Hepatocyte (in vitro differentiated cells): ENCODE data around the gene ANKEF1. TPM values are rescaled to one million over a fixed set of nuclear protein-coding genes. Genes with fewer than 3 reads are reported as not detected.

Experiments
- DNase-seq: peaks from one replicate; pipeline ENCODE4 v3.0.0-alpha.2; 2016; ENCODE audit warnings: low spot score
- H2AFZ ChIP-seq: fragments of 200-600 bp; sonication (generic); 2 replicates; pipeline ENCODE4 v1.6.0; 2016; ENCODE audit warnings: antibody characterized with exemption, mild to moderate bottlenecking
- H3K27ac ChIP-seq: fragments of 200-600 bp; sonication (generic); 2 replicates; pipeline ENCODE4 v1.5.1; 2016; ENCODE audit warnings: mild to moderate bottlenecking
- H3K27me3 ChIP-seq: fragments of 200-600 bp; sonication (generic); 2 replicates; pipeline ENCODE4 v1.6.1; 2016
- H3K36me3 ChIP-seq: fragments of 200-600 bp; sonication (generic); replicated peaks from 2 replicates; pipeline ENCODE4 v1.5.1; 2016; ENCODE audit warnings: low read depth; ENCODE audit not compliant: insufficient read depth
- H3K4me1 ChIP-seq: fragments of 200-600 bp; sonication (generic); 2 replicates; pipeline ENCODE4 v1.5.1; 2016; ENCODE audit warnings: mild to moderate bottlenecking, moderate library complexity; ENCODE audit not compliant: insufficient read depth
- H3K4me2 ChIP-seq: fragments of 200-600 bp; sonication (generic); 2 replicates; pipeline ENCODE4 v1.6.0; 2016
- H3K4me3 ChIP-seq: fragments of 200-600 bp; sonication (generic); 2 replicates; pipeline ENCODE4 v1.5.1; 2016; ENCODE audit warnings: mild to moderate bottlenecking
- H3K79me2 ChIP-seq: fragments of 200-600 bp; sonication (generic); 2 replicates; pipeline ENCODE4 v1.6.0; 2017; ENCODE audit warnings: mild to moderate bottlenecking
- H3K9me2 ChIP-seq: fragments of 200-600 bp; sonication (generic); replicated peaks from 2 replicates; pipeline ENCODE4 v1.6.0; 2017; ENCODE audit warnings: mild to moderate bottlenecking; ENCODE audit not compliant: insufficient read depth
- H3K9me3 ChIP-seq: fragments of 200-600 bp; sonication (generic); 2 replicates; pipeline ENCODE4 v1.5.1; 2016; ENCODE audit warnings: low read depth, mild to moderate bottlenecking
- H4K20me1 ChIP-seq: fragments of 200-600 bp; sonication (generic); 2 replicates; pipeline ENCODE4 v1.6.0; 2016; ENCODE audit warnings: mild to moderate bottlenecking; ENCODE audit not compliant: insufficient read depth, poor library complexity, severe bottlenecking
- EZH2 ChIP-seq: fragments of 200-600 bp; sonication (generic); IDR thresholded peaks from 2 replicates; pipeline ENCODE4 v1.6.1; 2016; ENCODE audit warnings: antibody characterized with exemption, mild to moderate bottlenecking, borderline replicate concordance
- EZH2phosphoT487 ChIP-seq: fragments of 200-600 bp; sonication (generic); IDR thresholded peaks from one replicate; pipeline ENCODE4 v1.6.1; 2018; ENCODE audit warnings: antibody characterized with exemption, mild to moderate bottlenecking, low read depth, moderate library complexity; ENCODE audit not compliant: unreplicated experiment, severe bottlenecking
- WGBS: methylation state at CpG from one replicate; pipeline ENCODE4 v1.1.6; 2016; ENCODE audit warnings: low lambda C conversion rate; ENCODE audit errors: missing lambda C conversion rate; 5-methylcytosine and 5-hydroxymethylcytosine counted together
- polyA plus RNA-seq: library from polyadenylated mRNA; unstranded; fragments of >200 nt; fragmentation: Nextera tagmentation; extraction: Ambion mirVana; gene quantifications from 2 replicates; pipeline ENCODE4 v1.2.1, GENCODE V29; 2016
- total RNA-seq: library from RNA; depleted of rRNA; stranded (reverse); fragments of >200 nt; gene quantifications from 2 replicates; pipeline ENCODE4 v1.2.3, GENCODE V29; 2014
- TF ChIP-seq, protein P1 (sequence below): fragments of 200-600 bp; sonication (generic); IDR thresholded peaks from 2 replicates; pipeline ENCODE4 v1.5.1; 2016; ENCODE audit warnings: antibody characterized with exemption, mild to moderate bottlenecking; ENCODE audit not compliant: poor library complexity

ANKEF1 gene
- total and polyA plus RNA-seq, 2 experiments from 2014 or later = 1.2 to 4.7 TPM

DNA sequence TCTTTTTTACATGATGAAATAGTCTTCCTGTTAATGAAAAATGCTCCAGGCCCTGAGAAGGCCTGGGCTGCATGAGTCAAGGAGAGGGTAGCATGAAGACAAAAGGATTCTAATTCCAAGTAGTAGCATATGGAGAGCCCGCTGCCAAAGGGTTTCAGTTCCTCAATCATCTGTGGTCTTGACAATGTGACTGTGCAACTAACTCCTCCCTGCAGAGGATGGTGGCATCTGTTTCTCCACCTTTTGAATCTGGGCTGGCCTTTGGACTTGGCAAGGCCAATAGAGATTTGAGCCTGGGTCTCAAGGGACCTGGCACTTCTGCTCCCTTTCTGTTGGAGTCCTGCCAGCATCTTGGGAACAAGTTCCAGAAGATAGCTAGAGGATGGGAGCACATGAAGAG, 35.1 kb upstream of the ANKEF1 start:
- Histone ChIP-seq H3K9me3 (no peaks in the 10 kb centered on the region), H2AFZ (no peak overlapping the region), H3K36me3 (no peaks in the 10 kb centered on the region), H3K79me2 (no peaks in the 10 kb centered on the region), H4K20me1 (no peaks in the 10 kb centered on the region), H3K4me2 (no peak overlapping the region), H3K27ac (no peak overlapping the region), H3K4me3 (no peak overlapping the region), H3K4me1 (peaks cover 7% of the 10 kb centered on the region), H3K9me2 (no peaks in the 10 kb centered on the region), H3K27me3 (no peaks in the 10 kb centered on the region)
- WGBS = 100% methylated on average over 1 of the region's 1 CpG
- DNase-seq = no peak
- TF ChIP-seq EZH2 = no peak
- TF ChIP-seq, protein P1, sequence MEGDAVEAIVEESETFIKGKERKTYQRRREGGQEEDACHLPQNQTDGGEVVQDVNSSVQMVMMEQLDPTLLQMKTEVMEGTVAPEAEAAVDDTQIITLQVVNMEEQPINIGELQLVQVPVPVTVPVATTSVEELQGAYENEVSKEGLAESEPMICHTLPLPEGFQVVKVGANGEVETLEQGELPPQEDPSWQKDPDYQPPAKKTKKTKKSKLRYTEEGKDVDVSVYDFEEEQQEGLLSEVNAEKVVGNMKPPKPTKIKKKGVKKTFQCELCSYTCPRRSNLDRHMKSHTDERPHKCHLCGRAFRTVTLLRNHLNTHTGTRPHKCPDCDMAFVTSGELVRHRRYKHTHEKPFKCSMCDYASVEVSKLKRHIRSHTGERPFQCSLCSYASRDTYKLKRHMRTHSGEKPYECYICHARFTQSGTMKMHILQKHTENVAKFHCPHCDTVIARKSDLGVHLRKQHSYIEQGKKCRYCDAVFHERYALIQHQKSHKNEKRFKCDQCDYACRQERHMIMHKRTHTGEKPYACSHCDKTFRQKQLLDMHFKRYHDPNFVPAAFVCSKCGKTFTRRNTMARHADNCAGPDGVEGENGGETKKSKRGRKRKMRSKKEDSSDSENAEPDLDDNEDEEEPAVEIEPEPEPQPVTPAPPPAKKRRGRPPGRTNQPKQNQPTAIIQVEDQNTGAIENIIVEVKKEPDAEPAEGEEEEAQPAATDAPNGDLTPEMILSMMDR = no peak
- no peak for TF ChIP-seq EZH2phosphoT487

DNA sequence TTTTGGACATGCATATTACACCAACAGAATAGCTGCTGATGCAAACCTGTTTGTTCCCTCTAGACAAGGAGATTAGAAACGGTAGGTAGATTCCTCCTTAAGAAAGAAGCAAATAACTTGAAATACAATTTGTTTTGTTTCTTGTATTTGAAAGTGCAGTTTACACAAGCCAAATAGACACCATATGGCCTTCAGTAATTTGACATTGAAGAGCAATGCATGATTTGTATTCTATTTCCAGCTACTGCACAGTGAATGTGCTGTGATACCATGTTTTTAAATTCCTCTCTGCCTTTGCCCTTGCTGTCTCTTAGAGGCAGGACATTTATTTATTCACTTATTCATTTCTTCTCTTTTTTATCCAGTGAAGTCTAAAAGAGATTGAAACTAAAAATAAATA, 31.9 kb upstream of the ANKEF1 start:
- Histone ChIP-seq H3K4me1 (peaks cover 13% of the 10 kb centered on the region), H3K9me2 (no peaks in the 10 kb centered on the region), H3K36me3 (no peaks in the 10 kb centered on the region), H3K27me3 (no peaks in the 10 kb centered on the region), H4K20me1 (no peaks in the 10 kb centered on the region), H3K4me2 (peak overlapping the region; percentile 61), H3K27ac (peak overlapping the region; percentile 9), H3K79me2 (no peaks in the 10 kb centered on the region), H2AFZ (no peak overlapping the region), H3K4me3 (no peak overlapping the region), H3K9me3 (no peaks in the 10 kb centered on the region)
- no peak for TF ChIP-seq EZH2
- TF ChIP-seq, protein P1 = no peak
- no peak for TF ChIP-seq EZH2phosphoT487
- 44% methylated on average over 1 of the region's 1 CpG for WGBS
- DNase-seq = no peak

DNA sequence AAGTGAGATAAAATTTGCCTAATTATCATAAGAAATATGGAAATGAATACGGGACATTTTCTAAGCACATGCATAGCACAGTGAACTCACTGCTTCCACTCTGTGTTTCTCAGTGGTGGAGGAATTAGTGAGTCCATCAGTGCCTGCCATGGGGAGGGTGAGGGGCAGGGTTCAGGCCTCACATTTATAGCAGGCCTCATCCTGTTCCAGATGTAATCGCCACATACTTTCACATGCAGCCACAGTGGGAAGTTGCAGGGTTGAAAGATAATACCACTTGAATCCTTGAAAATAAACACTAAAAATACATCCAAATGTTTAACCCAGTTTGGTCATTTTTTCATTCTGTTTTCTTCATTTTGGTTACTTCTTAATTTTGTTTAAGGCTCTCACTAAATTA, 29.9 kb upstream of the ANKEF1 start:
- H3K27ac ChIP-seq = no peak overlapping the region
- no peaks in the 10 kb centered on the region for H3K9me2 ChIP-seq
- H3K27me3 ChIP-seq = no peaks in the 10 kb centered on the region
- 63% methylated on average over 2 of the region's 2 CpGs for WGBS
- peaks cover 13% of the 10 kb centered on the region for H3K4me1 ChIP-seq
- no peaks in the 10 kb centered on the region for H3K36me3 ChIP-seq
- no peak overlapping the region for H3K4me3 ChIP-seq
- H2AFZ ChIP-seq = no peak overlapping the region
- TF ChIP-seq, protein P1 = no peak
- TF ChIP-seq EZH2phosphoT487 = no peak
- TF ChIP-seq EZH2 = no peak
- H3K4me2 ChIP-seq = no peak overlapping the region
- no peak for DNase-seq
- H3K9me3 ChIP-seq = no peaks in the 10 kb centered on the region
- no peaks in the 10 kb centered on the region for H4K20me1 ChIP-seq
- H3K79me2 ChIP-seq = no peaks in the 10 kb centered on the region

DNA sequence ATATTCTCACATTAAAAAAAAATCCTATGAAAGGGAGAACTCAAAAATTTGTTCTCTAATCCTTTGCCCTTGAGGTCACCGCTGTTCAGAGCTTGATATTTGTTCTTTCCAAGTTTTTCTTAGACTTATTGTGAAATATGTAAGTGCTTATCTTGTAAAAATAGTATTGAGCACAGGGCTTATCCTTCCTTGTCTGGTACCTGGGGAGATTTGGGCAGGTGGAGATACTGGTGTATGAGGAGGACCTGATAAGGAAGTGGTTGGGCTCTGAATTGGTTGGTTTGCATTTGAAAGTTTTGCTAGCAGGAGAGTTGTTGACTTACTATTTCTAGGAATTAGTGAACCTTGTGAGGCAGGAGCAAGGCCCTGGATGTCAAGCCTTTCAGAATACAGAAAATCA, 28.9 kb upstream of the ANKEF1 start:
- no peak overlapping the region for H3K4me2 ChIP-seq
- H4K20me1 ChIP-seq = no peaks in the 10 kb centered on the region
- H2AFZ ChIP-seq = no peak overlapping the region
- no peaks in the 10 kb centered on the region for H3K27me3 ChIP-seq
- no peaks in the 10 kb centered on the region for H3K79me2 ChIP-seq
- TF ChIP-seq, protein P1 = no peak
- TF ChIP-seq EZH2 (no peak), EZH2phosphoT487 (no peak)
- H3K36me3 ChIP-seq = no peaks in the 10 kb centered on the region
- no peak overlapping the region for H3K4me3 ChIP-seq
- 55% methylated on average over 1 of the region's 1 CpG for WGBS
- H3K9me2 ChIP-seq = no peaks in the 10 kb centered on the region
- H3K9me3 ChIP-seq = no peaks in the 10 kb centered on the region
- peaks cover 13% of the 10 kb centered on the region for H3K4me1 ChIP-seq
- H3K27ac ChIP-seq = no peak overlapping the region
- no peak for DNase-seq
